ENCODE results near the gene TRPC1. TPM values are rescaled to one million over a fixed set of nuclear protein-coding genes. Genes with fewer than 3 reads are reported as not detected.

The TRPC1 gene
- total RNA-seq, 3 donors from 2014 or later (not counting 1 experiment from before 2014, with no cell fraction given): 0.21 to 1.4 (median 0.43) TPM

- no peak overlapping the region for H3K27ac ChIP-seq (ENCODE audit: low read length)
- H3K27me3 ChIP-seq (ENCODE audit: control insufficient read depth, insufficient read depth, low read length): peaks cover 18% of the 10 kb centered on the region
- H3K9me3 ChIP-seq (ENCODE audit: control insufficient read depth, insufficient read depth, low read length): no peaks in the 10 kb centered on the region
- no peak overlapping the region for H3K4me3 ChIP-seq (ENCODE audit: low read length)
- no peak overlapping the region for H3K27ac Mint-ChIP-seq
- peaks cover 7% of the 10 kb centered on the region for H3K4me1 ChIP-seq (ENCODE audit: control insufficient read depth, insufficient read depth, low read length)
- H3K27me3 Mint-ChIP-seq (ENCODE audit: low read depth in 2 of 2): peaks cover 37 to 58% of the 10 kb centered on the region in 2 donors
- H3K36me3 Mint-ChIP-seq: peaks cover 7% of the 10 kb centered on the region
- DNase-seq (no peak), ATAC-seq (no peak)
- intact Hi-C loops (cut with micrococcal nuclease): no loop called here
- H3K4me1 Mint-ChIP-seq: peaks cover 0 to 8% of the 10 kb centered on the region in 2 donors
- H3K36me3 ChIP-seq (ENCODE audit: control insufficient read depth, insufficient read depth, low read length): no peaks in the 10 kb centered on the region
- TF ChIP-seq, protein P1, sequence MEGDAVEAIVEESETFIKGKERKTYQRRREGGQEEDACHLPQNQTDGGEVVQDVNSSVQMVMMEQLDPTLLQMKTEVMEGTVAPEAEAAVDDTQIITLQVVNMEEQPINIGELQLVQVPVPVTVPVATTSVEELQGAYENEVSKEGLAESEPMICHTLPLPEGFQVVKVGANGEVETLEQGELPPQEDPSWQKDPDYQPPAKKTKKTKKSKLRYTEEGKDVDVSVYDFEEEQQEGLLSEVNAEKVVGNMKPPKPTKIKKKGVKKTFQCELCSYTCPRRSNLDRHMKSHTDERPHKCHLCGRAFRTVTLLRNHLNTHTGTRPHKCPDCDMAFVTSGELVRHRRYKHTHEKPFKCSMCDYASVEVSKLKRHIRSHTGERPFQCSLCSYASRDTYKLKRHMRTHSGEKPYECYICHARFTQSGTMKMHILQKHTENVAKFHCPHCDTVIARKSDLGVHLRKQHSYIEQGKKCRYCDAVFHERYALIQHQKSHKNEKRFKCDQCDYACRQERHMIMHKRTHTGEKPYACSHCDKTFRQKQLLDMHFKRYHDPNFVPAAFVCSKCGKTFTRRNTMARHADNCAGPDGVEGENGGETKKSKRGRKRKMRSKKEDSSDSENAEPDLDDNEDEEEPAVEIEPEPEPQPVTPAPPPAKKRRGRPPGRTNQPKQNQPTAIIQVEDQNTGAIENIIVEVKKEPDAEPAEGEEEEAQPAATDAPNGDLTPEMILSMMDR (IDR thresholded peaks at IDR 0.05): no peak
- WGBS (ENCODE audit: insufficient coverage): 100% methylated on average over 1 of the region's 1 CpG
- no peak overlapping the region for H3K4me3 Mint-ChIP-seq
- no peaks in the 10 kb centered on the region for H3K9me3 Mint-ChIP-seq
Measured at GRCh38 chr3:142726017-142726416, 2.2 kb downstream of the TRPC1 start.

DNA sequence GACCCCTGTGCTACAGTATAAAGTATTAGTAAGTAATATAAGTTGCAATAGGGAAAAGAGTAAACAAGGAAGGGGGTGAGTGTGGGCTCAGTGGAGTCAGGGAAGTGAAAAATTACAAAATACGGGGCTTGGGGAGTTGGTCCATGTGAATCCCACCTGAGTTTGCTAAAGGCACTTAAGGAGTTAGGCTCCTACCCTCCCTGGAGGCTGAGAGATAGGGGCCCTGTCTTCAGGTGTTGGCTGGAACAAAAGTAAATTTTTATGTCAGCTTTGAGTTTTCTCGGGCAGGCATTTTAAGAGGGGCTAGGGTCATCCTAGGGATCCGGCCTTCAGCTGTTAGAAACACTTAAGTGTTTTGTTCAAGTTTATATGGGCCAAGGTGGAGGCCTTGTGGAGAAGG is 8.2 kb downstream of the TRPC1 start:
- H3K27ac ChIP-seq (ENCODE audit: low read length): no peak overlapping the region
- no peaks in the 10 kb centered on the region for H3K4me1 ChIP-seq (ENCODE audit: control insufficient read depth, insufficient read depth, low read length)
- ATAC-seq (no peak), DNase-seq (no peak)
- H3K4me3 ChIP-seq (ENCODE audit: low read length): no peak overlapping the region
- Mint-ChIP-seq H3K9me3 (no peaks in the 10 kb centered on the region), H3K27ac (no peak overlapping the region), H3K27me3 (ENCODE audit: low read depth in 2 of 2) (peaks cover 16 to 26% of the 10 kb centered on the region in 2 donors), H3K36me3 (no peaks in the 10 kb centered on the region), H3K4me1 (no peaks in the 10 kb centered on the region), H3K4me3 (no peak overlapping the region)
- 95% methylated on average over 3 of the region's 3 CpGs for WGBS (ENCODE audit: insufficient coverage)
- peaks cover 3% of the 10 kb centered on the region for H3K27me3 ChIP-seq (ENCODE audit: control insufficient read depth, insufficient read depth, low read length)
- H3K36me3 ChIP-seq (ENCODE audit: control insufficient read depth, insufficient read depth, low read length): no peaks in the 10 kb centered on the region
- TF ChIP-seq, protein P1 (IDR thresholded peaks at IDR 0.05): no peak
- intact Hi-C loops (cut with micrococcal nuclease): no loop called here
- no peaks in the 10 kb centered on the region for H3K9me3 ChIP-seq (ENCODE audit: control insufficient read depth, insufficient read depth, low read length)

- Histone ChIP-seq H3K27ac (ENCODE audit: low read length) (no peak overlapping the region), H3K9me3 (ENCODE audit: control insufficient read depth, insufficient read depth, low read length) (no peaks in the 10 kb centered on the region), H3K4me1 (ENCODE audit: control insufficient read depth, insufficient read depth, low read length) (no peaks in the 10 kb centered on the region), H3K36me3 (ENCODE audit: control insufficient read depth, insufficient read depth, low read length) (no peaks in the 10 kb centered on the region), H3K4me3 (ENCODE audit: low read length) (no peak overlapping the region), H3K27me3 (ENCODE audit: control insufficient read depth, insufficient read depth, low read length) (peaks cover 3% of the 10 kb centered on the region)
- no peak for DNase-seq
- WGBS (ENCODE audit: insufficient coverage): no CpG with 5 or more reads among the region's 2 CpGs
- Mint-ChIP-seq H3K4me3 (no peak overlapping the region), H3K36me3 (no peaks in the 10 kb centered on the region), H3K9me3 (no peaks in the 10 kb centered on the region), H3K4me1 (no peaks in the 10 kb centered on the region), H3K27me3 (ENCODE audit: low read depth in 2 of 2) (peaks cover 0 to 5% of the 10 kb centered on the region in 2 donors), H3K27ac (no peak overlapping the region)
- TF ChIP-seq, protein P1 (IDR thresholded peaks at IDR 0.05): no peak
- no peak for ATAC-seq
- intact Hi-C loops (cut with micrococcal nuclease): no loop called here
Measured at GRCh38 chr3:142734834-142735233, 11.0 kb downstream of the TRPC1 start.

- Mint-ChIP-seq H3K4me3 (no peak overlapping the region), H3K27me3 (ENCODE audit: low read depth in 2 of 2) (peaks cover 0 to 5% of the 10 kb centered on the region in 2 donors), H3K36me3 (no peaks in the 10 kb centered on the region), H3K27ac (no peak overlapping the region), H3K9me3 (no peaks in the 10 kb centered on the region), H3K4me1 (no peaks in the 10 kb centered on the region)
- DNase-seq (no peak), ATAC-seq (no peak)
- Histone ChIP-seq H3K27ac (ENCODE audit: low read length) (no peak overlapping the region), H3K4me3 (ENCODE audit: low read length) (no peak overlapping the region), H3K9me3 (ENCODE audit: control insufficient read depth, insufficient read depth, low read length) (no peaks in the 10 kb centered on the region), H3K27me3 (ENCODE audit: control insufficient read depth, insufficient read depth, low read length) (peaks cover 3% of the 10 kb centered on the region), H3K36me3 (ENCODE audit: control insufficient read depth, insufficient read depth, low read length) (no peaks in the 10 kb centered on the region), H3K4me1 (ENCODE audit: control insufficient read depth, insufficient read depth, low read length) (no peaks in the 10 kb centered on the region)
- TF ChIP-seq, protein P1 (IDR thresholded peaks at IDR 0.05): no peak
- intact Hi-C loops (cut with micrococcal nuclease): no loop called here
Measured at GRCh38 chr3:142735462-142735861, 11.6 kb downstream of the TRPC1 start.
